ENCODE measurements around the gene KCNQ1. TPM values are rescaled to one million over a fixed set of nuclear protein-coding genes. Genes with fewer than 3 reads are reported as not detected.

Gene KCNQ1
- polyA plus RNA-seq, 1 of the 3 experiments (the other 2 are of a cell fraction), result 0.05 TPM

GRCh38 chr11:2436013-2436520 lies 8.7 kb upstream of the KCNQ1 start:
- H3K4me2 ChIP-seq, result no peak overlapping the region
- H3K36me3 ChIP-seq (replicated peaks in 1 of 2; ENCODE audit: control insufficient read depth in 1 of 2, insufficient read depth in 2 of 2, low read length in 1 of 2), result no peaks in the 10 kb centered on the region
- H2AFZ ChIP-seq (ENCODE audit: low read depth), result no peak overlapping the region
- H4K20me1 ChIP-seq (ENCODE audit: insufficient read depth), result no peaks in the 10 kb centered on the region
- no peaks in the 10 kb centered on the region for H3K27me3 ChIP-seq (ENCODE audit: insufficient read depth)
- H3K79me2 ChIP-seq (ENCODE audit: insufficient read depth), result no peaks in the 10 kb centered on the region
- no peak overlapping the region for H3K4me3 ChIP-seq (ENCODE audit: low read depth in 2 of 2, low read length in 1 of 2)
- TF ChIP-seq USF2 (IDR thresholded peaks at IDR 0.05; ENCODE audit: borderline replicate concordance, low read depth, low read length) (no peak), ZBTB33 (IDR thresholded peaks at IDR 0.05; ENCODE audit: borderline replicate concordance, low read depth) (no peak), PBX3 (IDR thresholded peaks at IDR 0.05) (no peak), RCOR1 (IDR thresholded peaks at IDR 0.05; ENCODE audit: low read length) (no peak), FOXJ3 (CRISPR knock-in tag; IDR thresholded peaks at IDR 0.05) (no peak), FOSL2 (IDR thresholded peaks at IDR 0.05; ENCODE audit: borderline replicate concordance, low read depth) (no peak), TEAD4 (IDR thresholded peaks at IDR 0.05; ENCODE audit: borderline replicate concordance, insufficient read depth) (no peak), EZH2phosphoT487 (IDR thresholded peaks at IDR 0.05; ENCODE audit: borderline replicate concordance, low read depth) (no peak), FOXM1 (IDR thresholded peaks at IDR 0.05; ENCODE audit: low read depth) (no peak)
- no peaks in the 10 kb centered on the region for H3K9me2 ChIP-seq
- H3K27ac ChIP-seq (ENCODE audit: low read depth in 2 of 2, low read length in 1 of 2), result no peak overlapping the region
- no peaks in the 10 kb centered on the region for H3K4me1 ChIP-seq (ENCODE audit: control insufficient read depth in 1 of 2, insufficient read depth in 2 of 2, low read depth in 1 of 2, low read length in 1 of 2)
- no peaks in the 10 kb centered on the region for H3K9me3 ChIP-seq
- H3K9ac ChIP-seq, result no peak overlapping the region
- WGBS (ENCODE audit: low lambda C conversion rate), result 20% methylated on average over 2 of the region's 10 CpGs
- no peak for DNase-seq
- H3F3A ChIP-seq (replicated peaks; ENCODE audit: insufficient read depth), result no peaks in the 10 kb centered on the region
- POLR2A ChIA-PET, result no interaction called here
- CTCF ChIA-PET, result interaction anchor here (1.1 to 3.3 kb wide), 4 partner anchors 9 to 97 kb away, joined by 3 to 19 read pairs (median 12); partner anchors contain the start of gene KCNQ1

GRCh38 chr11:2436521-2437031 lies 8.2 kb upstream of the KCNQ1 start:
- ChIA-PET CTCF (interaction anchor here (1.1 to 3.3 kb wide), 4 partner anchors 8 to 97 kb away, joined by 3 to 19 read pairs (median 12); partner anchors contain the start of gene KCNQ1), POLR2A (no interaction called here)
- 71% methylated on average over 10 of the region's 13 CpGs for WGBS (ENCODE audit: low lambda C conversion rate)
- Histone ChIP-seq H3K4me2 (no peak overlapping the region), H3K36me3 (replicated peaks in 1 of 2; ENCODE audit: control insufficient read depth in 1 of 2, insufficient read depth in 2 of 2, low read length in 1 of 2) (no peaks in the 10 kb centered on the region), H3F3A (replicated peaks; ENCODE audit: insufficient read depth) (no peaks in the 10 kb centered on the region), H3K27me3 (ENCODE audit: insufficient read depth) (no peaks in the 10 kb centered on the region), H3K27ac (ENCODE audit: low read depth in 2 of 2, low read length in 1 of 2) (no peak overlapping the region), H3K79me2 (ENCODE audit: insufficient read depth) (no peaks in the 10 kb centered on the region), H3K9me3 (no peaks in the 10 kb centered on the region), H3K9me2 (no peaks in the 10 kb centered on the region), H4K20me1 (ENCODE audit: insufficient read depth) (no peaks in the 10 kb centered on the region), H3K9ac (no peak overlapping the region), H3K4me3 (ENCODE audit: low read depth in 2 of 2, low read length in 1 of 2) (no peak overlapping the region), H3K4me1 (ENCODE audit: control insufficient read depth in 1 of 2, insufficient read depth in 2 of 2, low read depth in 1 of 2, low read length in 1 of 2) (no peaks in the 10 kb centered on the region), H2AFZ (ENCODE audit: low read depth) (no peak overlapping the region)
- no peak for DNase-seq
- TF ChIP-seq NRF1 (IDR thresholded peaks at IDR 0.05; ENCODE audit: low read depth, low read length), result no peak
- no peak for TF ChIP-seq POLR2AphosphoS5 (IDR thresholded peaks at IDR 0.05; ENCODE audit: low read depth, low read length)
- TF ChIP-seq SMC3 (IDR thresholded peaks at IDR 0.05; ENCODE audit: low read depth, low read length), result no peak
- no peak for TF ChIP-seq MAX (IDR thresholded peaks at IDR 0.05; ENCODE audit: low read depth)
- no peak for TF ChIP-seq RXRA (IDR thresholded peaks at IDR 0.05; ENCODE audit: borderline replicate concordance, low read depth)
- no peak for TF ChIP-seq FOXM1 (IDR thresholded peaks at IDR 0.05; ENCODE audit: low read depth)
- TF ChIP-seq PBX3 (IDR thresholded peaks at IDR 0.05), result no peak
- no peak for TF ChIP-seq GABPA (IDR thresholded peaks at IDR 0.05; ENCODE audit: low read depth)
- TF ChIP-seq GATA2 (CRISPR knock-in tag; IDR thresholded peaks at IDR 0.05), result no peak
- TF ChIP-seq YY1 (IDR thresholded peaks at IDR 0.05; ENCODE audit: low read depth), result no peak
- TF ChIP-seq USF2 (IDR thresholded peaks at IDR 0.05; ENCODE audit: borderline replicate concordance, low read depth, low read length), result no peak
- no peak for TF ChIP-seq RFX5 (IDR thresholded peaks at IDR 0.05; ENCODE audit: low read length)

Data from SK-N-SH (cell line).